Breast epithelium (tissue), 3 donors: ENCODE results near the gene MDN1.

Source experiments
- POLR2A ChIP-seq: fragments of 450-650 bp; IDR thresholded peaks from one replicate; pipeline ENCODE4 v1.6.1; 2016; ENCODE audit warnings: antibody characterized with exemption, mild to moderate bottlenecking, moderate library complexity
- POLR2AphosphoS5 ChIP-seq, 3 donors: sonication (generic); formaldehyde crosslinking; IDR thresholded peaks; one replicate each; pipeline ENCODE4 v1.6.1; 2017; ENCODE audit warnings: antibody characterized with exemption in 3 of 3
- TF ChIP-seq, protein P1 (sequence below), 3 donors: fragments of 450-650 bp; IDR thresholded peaks; one replicate each; pipeline ENCODE4 v1.5.1; 2016 to 2017; ENCODE audit warnings: antibody characterized with exemption in 3 of 3, mild to moderate bottlenecking in 3 of 3, moderate library complexity in 3 of 3

DNA sequence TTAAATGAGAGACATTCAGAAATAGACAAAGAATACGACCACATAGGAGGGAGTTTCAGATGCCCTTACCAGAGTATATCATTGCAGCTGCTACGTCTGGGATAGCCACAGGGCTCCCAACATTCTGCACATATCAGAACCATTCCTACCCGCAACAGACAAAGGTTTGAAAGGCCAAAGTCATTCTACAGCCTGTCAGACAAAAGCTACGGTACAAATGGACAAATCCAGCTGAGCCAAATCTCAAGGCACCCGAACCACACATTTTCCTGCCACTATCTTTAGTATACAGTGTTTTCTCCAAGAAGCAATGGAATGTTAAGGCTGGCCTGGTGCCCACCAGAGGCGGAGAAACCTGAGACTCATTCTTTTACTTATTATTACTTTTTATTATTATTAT is 150.6 kb downstream of the MDN1 start:
- TF ChIP-seq, protein P1, sequence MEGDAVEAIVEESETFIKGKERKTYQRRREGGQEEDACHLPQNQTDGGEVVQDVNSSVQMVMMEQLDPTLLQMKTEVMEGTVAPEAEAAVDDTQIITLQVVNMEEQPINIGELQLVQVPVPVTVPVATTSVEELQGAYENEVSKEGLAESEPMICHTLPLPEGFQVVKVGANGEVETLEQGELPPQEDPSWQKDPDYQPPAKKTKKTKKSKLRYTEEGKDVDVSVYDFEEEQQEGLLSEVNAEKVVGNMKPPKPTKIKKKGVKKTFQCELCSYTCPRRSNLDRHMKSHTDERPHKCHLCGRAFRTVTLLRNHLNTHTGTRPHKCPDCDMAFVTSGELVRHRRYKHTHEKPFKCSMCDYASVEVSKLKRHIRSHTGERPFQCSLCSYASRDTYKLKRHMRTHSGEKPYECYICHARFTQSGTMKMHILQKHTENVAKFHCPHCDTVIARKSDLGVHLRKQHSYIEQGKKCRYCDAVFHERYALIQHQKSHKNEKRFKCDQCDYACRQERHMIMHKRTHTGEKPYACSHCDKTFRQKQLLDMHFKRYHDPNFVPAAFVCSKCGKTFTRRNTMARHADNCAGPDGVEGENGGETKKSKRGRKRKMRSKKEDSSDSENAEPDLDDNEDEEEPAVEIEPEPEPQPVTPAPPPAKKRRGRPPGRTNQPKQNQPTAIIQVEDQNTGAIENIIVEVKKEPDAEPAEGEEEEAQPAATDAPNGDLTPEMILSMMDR (IDR thresholded peaks at IDR 0.05): no peak
- TF ChIP-seq POLR2A: no peak
- no peak for TF ChIP-seq POLR2AphosphoS5 (IDR thresholded peaks at IDR 0.05)
